Measurements from ENCODE around the gene DCST1. TPM values are rescaled to one million over a fixed set of nuclear protein-coding genes. Genes with fewer than 3 reads are reported as not detected.

DCST1 gene
- total RNA-seq, 1 experiment from 2014 or later, result not detected

DNA sequence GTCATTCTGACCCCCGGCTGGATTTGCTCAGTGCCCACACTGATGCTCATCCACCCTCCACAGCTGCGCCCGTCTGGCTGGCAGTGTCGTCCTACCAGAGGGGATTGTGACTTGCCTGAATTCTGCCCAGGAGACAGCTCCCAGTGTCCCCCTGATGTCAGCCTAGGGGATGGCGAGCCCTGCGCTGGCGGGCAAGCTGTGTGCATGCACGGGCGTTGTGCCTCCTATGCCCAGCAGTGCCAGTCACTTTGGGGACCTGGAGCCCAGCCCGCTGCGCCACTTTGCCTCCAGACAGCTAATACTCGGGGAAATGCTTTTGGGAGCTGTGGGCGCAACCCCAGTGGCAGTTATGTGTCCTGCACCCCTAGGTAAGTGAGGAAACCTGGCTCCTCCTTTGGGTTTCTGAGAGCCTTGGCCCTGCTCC is 24.2 kb downstream of the DCST1 start:
- H3K79me2 ChIP-seq (ENCODE audit: low read length), result peaks cover 8% of the 10 kb centered on the region
- H3K4me1 ChIP-seq (ENCODE audit: low read length), result peaks cover 24% of the 10 kb centered on the region
- H3K36me3 ChIP-seq (ENCODE audit: insufficient read depth, low read length), result peaks cover 3% of the 10 kb centered on the region; the same call in 1 of the 2 replicates
- H3K27me3 ChIP-seq (ENCODE audit: low read length), result no peaks in the 10 kb centered on the region
- H3K9ac ChIP-seq (ENCODE audit: low read length), result no peak overlapping the region
- H2AFZ ChIP-seq (ENCODE audit: low read length), result no peak overlapping the region
- H3K4me2 ChIP-seq (ENCODE audit: low read depth, low read length, poor library complexity, severe bottlenecking), result no peak overlapping the region
- 0 out of 2 replicates have a peak, but pooled peaks cover 4% of the 10 kb centered on the region for H4K20me1 ChIP-seq (ENCODE audit: insufficient read depth, low read depth, low read length)
- no peaks in the 10 kb centered on the region for H3K9me2 ChIP-seq (replicated peaks; ENCODE audit: insufficient read depth, low read length)
- DNase-seq, result no peak
- no peak overlapping the region for H3K27ac ChIP-seq (ENCODE audit: low read length)
- no peaks in the 10 kb centered on the region for H3K9me3 ChIP-seq (ENCODE audit: low read length)
- no peak overlapping the region for H3K4me3 ChIP-seq (ENCODE audit: low read length)

DNA sequence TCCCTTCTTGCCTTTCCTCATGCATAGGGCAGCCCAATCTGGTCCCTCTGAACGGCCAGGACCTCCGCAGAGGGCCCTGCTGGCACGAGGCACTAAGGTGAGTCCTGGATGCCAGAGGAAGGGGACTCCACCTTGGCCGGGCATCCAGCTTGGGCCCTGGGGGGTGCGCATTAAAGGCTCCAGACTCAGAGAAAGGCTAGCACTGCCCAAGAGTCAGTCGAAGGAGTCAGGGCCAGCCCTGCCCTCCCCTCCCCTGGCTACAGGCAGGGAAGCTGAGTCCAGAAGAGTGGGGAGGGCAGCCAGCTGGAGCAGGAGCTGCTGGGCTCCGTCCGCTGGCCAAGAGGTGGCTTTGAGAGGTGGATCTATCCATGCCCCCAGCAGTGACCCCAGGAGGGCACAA is 27.1 kb downstream of the DCST1 start:
- Histone ChIP-seq H3K27ac (ENCODE audit: low read length) (no peak overlapping the region), H3K4me1 (ENCODE audit: low read length) (peaks cover 32% of the 10 kb centered on the region), H3K36me3 (ENCODE audit: insufficient read depth, low read length) (no peaks in the 10 kb centered on the region; the same call in 1 of the 2 replicates), H3K9me3 (ENCODE audit: low read length) (no peaks in the 10 kb centered on the region), H3K79me2 (ENCODE audit: low read length) (peaks cover 11% of the 10 kb centered on the region), H3K4me2 (ENCODE audit: low read depth, low read length, poor library complexity, severe bottlenecking) (no peak overlapping the region), H3K9ac (ENCODE audit: low read length) (no peak overlapping the region), H4K20me1 (ENCODE audit: insufficient read depth, low read depth, low read length) (0 out of 2 replicates have a peak, but pooled peaks cover 4% of the 10 kb centered on the region), H2AFZ (ENCODE audit: low read length) (no peak overlapping the region), H3K27me3 (ENCODE audit: low read length) (no peaks in the 10 kb centered on the region), H3K4me3 (ENCODE audit: low read length) (no peak overlapping the region), H3K9me2 (replicated peaks; ENCODE audit: insufficient read depth, low read length) (no peaks in the 10 kb centered on the region)
- DNase-seq, result no peak

DNA sequence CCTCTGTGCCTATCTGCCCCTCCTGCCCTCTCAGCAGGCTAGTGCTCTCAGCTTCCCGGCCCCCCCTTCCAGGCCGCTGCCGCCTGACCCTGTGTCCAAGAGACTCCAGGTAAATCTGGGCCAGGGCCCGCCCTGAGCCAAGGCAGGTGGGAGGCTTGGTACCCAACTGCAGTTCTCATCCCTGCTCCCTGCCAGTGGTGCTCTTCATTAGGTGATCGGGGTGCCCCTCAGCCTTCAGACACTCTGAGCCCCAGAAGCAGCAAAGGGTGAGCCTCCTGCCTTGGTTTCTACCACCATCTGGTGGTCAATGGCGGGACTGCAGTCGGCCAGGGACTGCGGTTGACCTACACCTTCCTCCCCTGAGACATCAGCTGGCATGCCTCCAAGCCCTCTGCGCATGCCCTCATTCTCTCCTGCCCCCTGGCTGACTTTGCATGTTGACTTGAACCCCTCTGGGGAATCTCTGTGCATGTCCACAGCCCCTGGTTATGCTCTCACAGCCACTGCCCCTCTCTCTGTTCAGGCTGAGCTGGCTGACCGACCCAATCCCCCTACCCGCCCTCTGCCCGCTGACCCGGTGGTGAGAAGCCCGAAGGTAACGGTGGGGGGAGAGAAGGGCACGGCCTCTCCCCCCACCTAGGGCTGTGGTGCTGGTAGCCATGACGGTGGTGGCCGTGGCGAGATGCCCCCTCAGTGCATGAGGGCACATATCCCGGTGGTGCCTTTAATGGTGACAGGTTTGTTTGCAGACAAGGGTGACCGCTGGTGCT is 27.9 kb downstream of the DCST1 start:
- Histone ChIP-seq H3K79me2 (ENCODE audit: low read length) (peaks cover 11% of the 10 kb centered on the region), H3K27ac (ENCODE audit: low read length) (peak overlapping the region; percentile 67), H3K9ac (ENCODE audit: low read length) (peak overlapping the region; percentile 67), H3K4me1 (ENCODE audit: low read length) (peaks cover 32% of the 10 kb centered on the region), H3K9me2 (replicated peaks; ENCODE audit: insufficient read depth, low read length) (no peaks in the 10 kb centered on the region), H4K20me1 (ENCODE audit: insufficient read depth, low read depth, low read length) (0 out of 2 replicates have a peak, but pooled peaks cover 4% of the 10 kb centered on the region), H3K9me3 (ENCODE audit: low read length) (no peaks in the 10 kb centered on the region), H2AFZ (ENCODE audit: low read length) (no peak overlapping the region), H3K27me3 (ENCODE audit: low read length) (no peaks in the 10 kb centered on the region), H3K4me2 (ENCODE audit: low read depth, low read length, poor library complexity, severe bottlenecking) (peak overlapping the region; percentile 95), H3K4me3 (ENCODE audit: low read length) (peak overlapping the region; percentile 70), H3K36me3 (ENCODE audit: insufficient read depth, low read length) (no peaks in the 10 kb centered on the region; the same call in 1 of the 2 replicates)
- peak; percentile 99 for DNase-seq

DNA sequence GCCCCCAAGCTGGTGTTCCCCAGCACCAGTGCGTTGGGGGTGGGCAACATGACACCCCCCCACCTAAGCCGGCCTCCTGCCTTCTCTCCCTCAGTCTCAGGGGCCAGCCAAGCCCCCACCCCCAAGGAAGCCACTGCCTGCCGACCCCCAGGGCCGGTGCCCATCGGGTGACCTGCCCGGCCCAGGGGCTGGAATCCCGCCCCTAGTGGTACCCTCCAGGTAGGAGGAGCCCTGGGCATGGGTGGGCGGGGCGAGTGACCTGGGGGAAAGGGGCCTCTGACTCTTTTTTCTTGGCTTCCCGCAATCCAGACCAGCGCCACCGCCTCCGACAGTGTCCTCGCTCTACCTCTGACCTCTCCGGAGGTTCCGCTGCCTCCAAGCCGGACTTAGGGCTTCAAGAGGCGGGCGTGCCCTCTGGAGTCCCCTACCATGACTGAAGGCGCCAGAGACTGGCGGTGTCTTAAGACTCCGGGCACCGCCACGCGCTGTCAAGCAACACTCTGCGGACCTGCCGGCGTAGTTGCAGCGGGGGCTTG is 28.6 kb downstream of the DCST1 start:
- peak; percentile 65 for DNase-seq
- H3K9me3 ChIP-seq (ENCODE audit: low read length), result no peaks in the 10 kb centered on the region
- peak overlapping the region; percentile 95 for H3K4me2 ChIP-seq (ENCODE audit: low read depth, low read length, poor library complexity, severe bottlenecking)
- H3K79me2 ChIP-seq (ENCODE audit: low read length), result peaks cover 11% of the 10 kb centered on the region
- peak overlapping the region; percentile 67 for H3K27ac ChIP-seq (ENCODE audit: low read length)
- no peaks in the 10 kb centered on the region for H3K9me2 ChIP-seq (replicated peaks; ENCODE audit: insufficient read depth, low read length)
- no peaks in the 10 kb centered on the region for H3K27me3 ChIP-seq (ENCODE audit: low read length)
- peak overlapping the region; percentile 67 for H3K9ac ChIP-seq (ENCODE audit: low read length)
- H3K36me3 ChIP-seq (ENCODE audit: insufficient read depth, low read length), result no peaks in the 10 kb centered on the region; the same call in 1 of the 2 replicates
- 0 out of 2 replicates have a peak, but pooled peaks cover 4% of the 10 kb centered on the region for H4K20me1 ChIP-seq (ENCODE audit: insufficient read depth, low read depth, low read length)
- H2AFZ ChIP-seq (ENCODE audit: low read length), result no peak overlapping the region
- peaks cover 32% of the 10 kb centered on the region for H3K4me1 ChIP-seq (ENCODE audit: low read length)
- H3K4me3 ChIP-seq (ENCODE audit: low read length), result peak overlapping the region; percentile 85

DNA sequence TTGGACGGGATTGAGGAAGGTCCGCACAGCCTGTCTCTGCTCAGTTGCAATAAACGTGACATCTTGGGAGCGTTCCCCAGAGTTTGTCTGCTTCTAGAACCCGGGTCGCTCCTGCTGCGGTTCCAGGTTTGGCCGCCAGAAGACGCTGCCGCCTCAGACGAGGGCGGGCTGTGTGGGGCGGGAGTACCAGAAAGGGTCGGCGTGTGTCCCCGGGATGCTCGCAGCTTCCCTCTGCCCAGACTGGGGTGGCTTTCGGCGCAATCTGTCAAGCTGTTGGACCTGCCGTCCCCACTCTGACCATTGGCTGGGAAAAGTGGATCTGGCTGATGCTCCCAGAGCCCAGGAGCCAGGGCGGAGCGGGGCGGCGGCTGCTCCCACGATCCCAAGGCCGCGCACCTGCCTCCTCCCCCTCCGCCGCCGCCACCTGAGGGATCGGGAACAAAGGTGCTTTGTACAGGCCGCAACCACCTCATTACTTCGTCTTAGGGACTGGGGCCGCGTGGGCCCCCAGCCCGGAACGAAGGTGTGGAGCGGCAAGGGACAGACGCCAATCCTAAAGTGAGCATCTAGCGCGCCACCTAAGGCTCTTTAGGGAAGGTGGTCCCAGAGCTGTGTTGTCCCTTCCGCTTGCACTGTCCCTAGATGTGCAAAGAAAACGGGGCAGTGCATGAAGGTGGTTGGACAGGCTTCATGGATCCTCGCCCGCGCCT is 29.2 kb downstream of the DCST1 start:
- H2AFZ ChIP-seq (ENCODE audit: low read length), result peak overlapping the region; percentile 12; the same call in 1 of the 2 replicates
- H3K36me3 ChIP-seq (ENCODE audit: insufficient read depth, low read length), result no peaks in the 10 kb centered on the region; the same call in 1 of the 2 replicates
- H3K27ac ChIP-seq (ENCODE audit: low read length), result no peak overlapping the region
- DNase-seq, result peak; percentile 90
- H3K9ac ChIP-seq (ENCODE audit: low read length), result peak overlapping the region; percentile 67
- H3K4me3 ChIP-seq (ENCODE audit: low read length), result peak overlapping the region; percentile 85
- H3K4me1 ChIP-seq (ENCODE audit: low read length), result peaks cover 32% of the 10 kb centered on the region
- H3K79me2 ChIP-seq (ENCODE audit: low read length), result peaks cover 11% of the 10 kb centered on the region
- no peaks in the 10 kb centered on the region for H3K27me3 ChIP-seq (ENCODE audit: low read length)
- H4K20me1 ChIP-seq (ENCODE audit: insufficient read depth, low read depth, low read length), result 0 out of 2 replicates have a peak, but pooled peaks cover 4% of the 10 kb centered on the region
- H3K9me2 ChIP-seq (replicated peaks; ENCODE audit: insufficient read depth, low read length), result no peaks in the 10 kb centered on the region
- H3K9me3 ChIP-seq (ENCODE audit: low read length), result no peaks in the 10 kb centered on the region
- peak overlapping the region; percentile 95 for H3K4me2 ChIP-seq (ENCODE audit: low read depth, low read length, poor library complexity, severe bottlenecking)

DNA sequence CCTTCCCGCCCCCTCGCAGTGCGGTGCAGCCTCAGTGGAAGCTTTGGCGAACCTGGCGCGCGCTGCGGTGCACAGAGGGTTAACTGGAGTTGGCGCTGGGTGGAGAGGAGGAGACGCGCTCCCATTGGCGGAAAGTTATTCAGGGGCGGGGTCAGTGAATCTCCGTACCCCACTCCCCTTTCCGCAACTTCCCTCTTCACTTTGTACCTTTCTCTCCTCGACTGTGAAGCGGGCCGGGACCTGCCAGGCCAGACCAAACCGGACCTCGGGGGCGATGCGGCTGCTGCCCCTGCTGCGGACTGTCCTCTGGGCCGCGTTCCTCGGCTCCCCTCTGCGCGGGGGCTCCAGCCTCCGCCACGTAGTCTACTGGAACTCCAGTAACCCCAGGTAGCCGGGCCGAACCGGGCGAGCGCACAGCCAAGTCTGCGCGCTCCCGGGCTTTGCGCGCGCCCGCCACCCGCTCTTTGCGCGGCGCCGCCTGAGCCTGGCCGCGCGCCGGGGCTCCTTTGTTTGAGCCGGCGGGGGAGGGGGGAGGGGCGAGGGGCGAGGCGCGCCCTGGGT is 30.0 kb downstream of the DCST1 start, which contains the start of gene EFNA4:
EFNA4 (plus strand) TSS at position 191 of the 561 bp plus-strand sequence; CDS start at position 275, 84 bp downstream.
- H3K9ac ChIP-seq (ENCODE audit: low read length), result peak within 1 kb of the TSS; percentile 82
- H3K27me3 ChIP-seq (ENCODE audit: low read length), result no peaks in the 10 kb centered on the region
- peaks cover 32% of the 10 kb centered on the region for H3K4me1 ChIP-seq (ENCODE audit: low read length)
- peak; percentile 97 for DNase-seq
- H3K36me3 ChIP-seq (ENCODE audit: insufficient read depth, low read length), result no peaks in the 10 kb centered on the region; the same call in 1 of the 2 replicates
- 0 out of 2 replicates have a peak, but pooled peaks cover 4% of the 10 kb centered on the region for H4K20me1 ChIP-seq (ENCODE audit: insufficient read depth, low read depth, low read length)
- no peaks in the 10 kb centered on the region for H3K9me3 ChIP-seq (ENCODE audit: low read length)
- peak within 1 kb of the TSS; percentile 85 for H3K4me3 ChIP-seq (ENCODE audit: low read length)
- H3K27ac ChIP-seq (ENCODE audit: low read length), result peak within 1 kb of the TSS; percentile 40
- H3K79me2 ChIP-seq (ENCODE audit: low read length), result peaks cover 11% of the 10 kb centered on the region
- H2AFZ ChIP-seq (ENCODE audit: low read length), result peak within 1 kb of the TSS; percentile 53; the same call in 1 of the 2 replicates
- H3K9me2 ChIP-seq (replicated peaks; ENCODE audit: insufficient read depth, low read length), result no peaks in the 10 kb centered on the region
- H3K4me2 ChIP-seq (ENCODE audit: low read depth, low read length, poor library complexity, severe bottlenecking), result peak within 1 kb of the TSS; percentile 95

DNA sequence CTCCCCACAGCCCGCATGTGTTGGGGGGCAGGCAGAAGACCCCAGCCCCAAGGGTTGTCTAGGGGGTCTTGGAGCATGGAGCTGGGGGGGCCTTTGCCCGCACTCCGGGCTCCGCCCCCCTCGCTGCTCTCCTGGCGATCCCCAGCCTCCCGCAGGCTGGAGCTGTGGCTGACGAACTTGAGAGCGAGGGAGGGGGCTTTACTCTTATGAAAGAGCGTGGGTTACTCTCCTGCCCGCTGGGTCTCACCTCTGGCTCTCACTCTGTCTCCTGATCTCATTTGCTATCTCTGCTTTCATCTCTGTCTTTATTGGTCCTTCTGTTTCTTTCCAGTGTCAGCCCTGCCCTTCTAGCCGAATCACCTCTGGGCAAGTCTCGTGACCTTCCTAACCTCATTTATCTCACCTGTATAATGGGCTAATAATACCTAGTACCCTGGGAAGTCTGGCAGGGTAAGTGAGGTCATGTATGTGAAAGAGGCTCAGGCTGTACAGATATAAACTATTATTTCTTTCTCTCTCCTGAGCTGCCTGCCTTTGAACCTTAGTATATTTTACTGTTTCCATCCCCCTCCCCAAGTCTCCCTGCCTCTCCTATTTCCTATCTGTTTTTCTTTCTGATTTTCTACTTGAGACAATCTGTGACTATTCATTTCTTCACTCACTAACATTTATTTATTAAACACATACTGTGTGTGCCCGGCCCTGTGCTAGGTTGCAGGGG is 30.6 kb downstream of the DCST1 start:
- H3K4me3 ChIP-seq (ENCODE audit: low read length), result peak overlapping the region; percentile 85
- H3K9me3 ChIP-seq (ENCODE audit: low read length), result no peaks in the 10 kb centered on the region
- H2AFZ ChIP-seq (ENCODE audit: low read length), result no peak overlapping the region
- DNase-seq, result peak; percentile 68
- no peaks in the 10 kb centered on the region for H3K36me3 ChIP-seq (ENCODE audit: insufficient read depth, low read length)
- H3K4me2 ChIP-seq (ENCODE audit: low read depth, low read length, poor library complexity, severe bottlenecking), result peak overlapping the region; percentile 95
- H3K79me2 ChIP-seq (ENCODE audit: low read length), result peaks cover 11% of the 10 kb centered on the region
- no peaks in the 10 kb centered on the region for H3K9me2 ChIP-seq (replicated peaks; ENCODE audit: insufficient read depth, low read length)
- peak overlapping the region; percentile 82 for H3K9ac ChIP-seq (ENCODE audit: low read length)
- peak overlapping the region; percentile 40; the same call in 1 of the 2 replicates for H3K27ac ChIP-seq (ENCODE audit: low read length)
- peaks cover 37% of the 10 kb centered on the region for H3K4me1 ChIP-seq (ENCODE audit: low read length)
- H4K20me1 ChIP-seq (ENCODE audit: insufficient read depth, low read depth, low read length), result 0 out of 2 replicates have a peak, but pooled peaks cover 4% of the 10 kb centered on the region
- H3K27me3 ChIP-seq (ENCODE audit: low read length), result no peaks in the 10 kb centered on the region

All from Karpas-422 (cell line).